Lower lobe of right lung (tissue), 2 donors: ENCODE data around the gene LY86. TPM values are rescaled to one million over a fixed set of nuclear protein-coding genes. Genes with fewer than 3 reads are reported as not detected.

Experiments used
- ATAC-seq, 2 donors: fragments of 200-7000 bp; cut with Tn5 transposase; one replicate each; pipeline ENCODE4 v1.9.1; 2020 to 2022; ENCODE audit warnings: mild to moderate bottlenecking in 2 of 2, moderate library complexity in 2 of 2
- DNase-seq: peaks from one replicate; pipeline ENCODE4 v3.0.0-alpha.2; 2020
- H3K27ac ChIP-seq: fragments of 200-600 bp; one replicate; pipeline ENCODE4 v1.8.0; 2022
- H3K27me3 ChIP-seq: fragments of 200-600 bp; one replicate; pipeline ENCODE4 v1.8.0; 2022; ENCODE audit warnings: low read depth
- H3K36me3 ChIP-seq: fragments of 200-600 bp; one replicate; pipeline ENCODE4 v1.8.0; 2022; ENCODE audit warnings: mild to moderate bottlenecking
- H3K4me1 ChIP-seq: fragments of 200-600 bp; one replicate; pipeline ENCODE4 v1.8.0; 2022
- H3K4me3 ChIP-seq: fragments of 200-600 bp; one replicate; pipeline ENCODE4 v1.8.0; 2022; ENCODE audit warnings: mild to moderate bottlenecking
- H3K9me3 ChIP-seq: fragments of 200-600 bp; one replicate; pipeline ENCODE4 v1.8.0; 2022
- CTCF ChIP-seq: fragments of 200-600 bp; IDR thresholded peaks from one replicate; pipeline ENCODE4 v1.8.0; 2022; ENCODE audit warnings: antibody characterized with exemption, mild to moderate bottlenecking
- intact Hi-C: fragments of 100-400 bp; cut with DNase I; formaldehyde crosslinking; loops from one replicate; pipeline ENCODE4 v1.11.0; 2022
- total RNA-seq: library from RNA; stranded (reverse); fragmentation: NEBNext Ultra II Directional; extraction: Animal tissue kit (Norgen Biotek cat#: 25700); gene quantifications from one replicate; pipeline ENCODE4 v1.2.1, GENCODE V29; 2021
- donor health status: DM: no; HTN: yes; CAD: no; lungs with severe emphysema.

LY86 gene
- total RNA-seq, 1 donor from 2014 or later = 20.2 TPM

GRCh38 chr6:6657085-6657819, 68.7 kb downstream of the LY86 start:
- Histone ChIP-seq H3K27ac (peak overlapping the region; percentile 9), H3K36me3 (no peaks in the 10 kb centered on the region), H3K4me1 (peaks cover 71% of the 10 kb centered on the region), H3K27me3 (no peaks in the 10 kb centered on the region), H3K4me3 (no peak overlapping the region), H3K9me3 (no peaks in the 10 kb centered on the region)
- DNase-seq (no peak), ATAC-seq (no peak)
- intact Hi-C loops = no loop called here
- TF ChIP-seq CTCF = no peak

GRCh38 chr6:6657820-6658217, 69.3 kb downstream of the LY86 start:
- H3K4me1 ChIP-seq = peaks cover 77% of the 10 kb centered on the region
- H3K27ac ChIP-seq = peak overlapping the region; percentile 9
- intact Hi-C loops = no loop called here

GRCh38 chr6:6659600-6660327, 71.2 kb downstream of the LY86 start:
- H3K27ac ChIP-seq = peak overlapping the region; percentile 66
- no peak for TF ChIP-seq CTCF
- H3K9me3 ChIP-seq = no peaks in the 10 kb centered on the region
- H3K4me3 ChIP-seq = no peak overlapping the region
- H3K4me1 ChIP-seq = peaks cover 80% of the 10 kb centered on the region
- DNase-seq = no peak
- H3K27me3 ChIP-seq = no peaks in the 10 kb centered on the region
- ATAC-seq = peak; percentile 74 to 83
- H3K36me3 ChIP-seq = no peaks in the 10 kb centered on the region
- intact Hi-C loops = no loop called here

More at GRCh38 chr6:6657820-6658217, 69.3 kb downstream of the LY86 start:
- TF ChIP-seq CTCF = no peak
- no peaks in the 10 kb centered on the region for H3K27me3 ChIP-seq
- ATAC-seq (no peak), DNase-seq (no peak)
- H3K36me3 ChIP-seq = no peaks in the 10 kb centered on the region
- no peaks in the 10 kb centered on the region for H3K9me3 ChIP-seq
- no peak overlapping the region for H3K4me3 ChIP-seq

GRCh38 chr6:6660339-6661045, 72.0 kb downstream of the LY86 start:
- peaks cover 77% of the 10 kb centered on the region for H3K4me1 ChIP-seq
- ATAC-seq = no peak
- intact Hi-C loops = no loop called here
- DNase-seq = no peak
- TF ChIP-seq CTCF = no peak
- peak overlapping the region; percentile 66 for H3K27ac ChIP-seq
- no peaks in the 10 kb centered on the region for H3K27me3 ChIP-seq
- no peaks in the 10 kb centered on the region for H3K9me3 ChIP-seq
- H3K4me3 ChIP-seq = no peak overlapping the region
- no peaks in the 10 kb centered on the region for H3K36me3 ChIP-seq

GRCh38 chr6:6661191-6661590, 72.7 kb downstream of the LY86 start:
- ATAC-seq = no peak
- no peak for DNase-seq
- no peak for TF ChIP-seq CTCF
- Histone ChIP-seq H3K27me3 (no peaks in the 10 kb centered on the region), H3K36me3 (no peaks in the 10 kb centered on the region), H3K9me3 (no peaks in the 10 kb centered on the region), H3K4me3 (no peak overlapping the region), H3K4me1 (peaks cover 70% of the 10 kb centered on the region), H3K27ac (peak overlapping the region; percentile 66)
- intact Hi-C loops = no loop called here
